A549 treated with Hydrocortisone at 1 μM for 4 hours (cell line): Measurements from ENCODE around the gene CPEB3. TPM values are rescaled to one million over a fixed set of nuclear protein-coding genes. Genes with fewer than 3 reads are reported as not detected.

Experiments used
- total RNA-seq: library from RNA; stranded (reverse); fragments of 200-300 nt; extraction: Qiagen RNA extraction; gene quantifications from 5 replicates; pipeline ENCODE4 v1.2.3, GENCODE V29; 2022

CPEB3 gene
- 0.26 to 0.40 TPM (median 0.33 TPM) in 5 replicates for total RNA-seq

GRCh38 chr10:92290837-92291615 lies at the start of gene CPEB3, which contains the start of gene MARCHF5:
TSS of gene CPEB3 (minus strand) at chr10:92291078. CDS start at chr10:92240350, 50,728 bp downstream.
TSS of gene MARCHF5 (plus strand) at chr10:92291167. CDS start at chr10:92291495, 328 bp downstream.

Other genes with a start within 250 kb of the CPEB3 start
- gene MARCHF5, start 89 bp upstream of the CPEB3 start, total RNA-seq = 32.8 to 36.1 TPM (median 35.2 TPM) in 5 replicates